Endometrial microvascular endothelial cells (primary cell): ENCODE measurements around the gene LTBP1. TPM values are rescaled to one million over a fixed set of nuclear protein-coding genes. Genes with fewer than 3 reads are reported as not detected.

Source experiments
- in situ Hi-C: cut with HindIII; loops from 2 replicates; pipeline ENCODE4 v1.10.0; 2017; ENCODE audit warnings: low sequenced_read_pairs, low pct_unique_long_range_greater_than_20kb; ENCODE audit errors: inconsistent ontology term
- total RNA-seq: library from RNA; depleted of rRNA; stranded (reverse); fragments of >200 nt; gene quantifications from one replicate; pipeline ENCODE4 v1.2.3, GENCODE V29; 2015; ENCODE audit errors: inconsistent ontology term

LTBP1 gene
- total RNA-seq, 1 donor from 2014 or later, result 146 TPM

DNA sequence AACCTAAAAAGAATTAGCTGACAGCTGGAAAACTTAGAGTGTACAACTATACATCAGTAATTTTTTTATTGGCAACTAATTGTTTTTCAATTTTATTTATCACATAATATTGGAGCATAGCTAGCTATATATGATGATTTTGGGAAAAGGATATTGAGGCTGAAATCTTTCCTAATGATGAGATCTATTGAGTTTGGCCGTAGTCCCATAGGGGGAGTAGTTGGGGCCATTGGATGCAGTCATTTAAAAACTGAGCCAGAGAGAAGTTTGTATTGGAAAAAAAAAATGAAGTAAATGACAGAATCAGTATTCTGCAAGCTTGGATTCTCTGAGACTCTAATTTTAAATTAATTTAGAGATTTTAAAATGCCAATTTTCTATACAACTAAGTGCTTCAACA, 179.8 kb downstream of the LTBP1 start:
- in situ Hi-C loops, result no loop called here

DNA sequence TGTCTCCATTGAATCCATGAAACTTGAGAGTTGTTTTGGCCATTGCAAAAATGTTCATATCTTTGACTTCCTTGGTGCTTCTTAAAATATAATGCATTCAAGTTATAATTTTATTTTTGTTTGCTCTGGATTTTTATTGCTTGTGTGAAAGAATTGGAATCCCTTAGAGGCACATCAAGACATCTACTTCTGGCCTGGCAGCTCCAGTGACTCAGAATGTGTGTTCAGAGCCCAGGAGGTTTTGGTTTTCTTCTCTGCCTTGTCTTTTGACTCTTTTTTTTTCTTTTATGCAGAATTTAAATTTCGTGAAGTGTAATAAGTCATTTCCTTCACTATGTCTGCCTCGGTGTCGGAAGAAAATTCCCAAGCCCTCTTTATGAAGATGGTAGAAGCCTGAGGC, 180.2 kb downstream of the LTBP1 start:
- in situ Hi-C loops, result no loop called here

DNA sequence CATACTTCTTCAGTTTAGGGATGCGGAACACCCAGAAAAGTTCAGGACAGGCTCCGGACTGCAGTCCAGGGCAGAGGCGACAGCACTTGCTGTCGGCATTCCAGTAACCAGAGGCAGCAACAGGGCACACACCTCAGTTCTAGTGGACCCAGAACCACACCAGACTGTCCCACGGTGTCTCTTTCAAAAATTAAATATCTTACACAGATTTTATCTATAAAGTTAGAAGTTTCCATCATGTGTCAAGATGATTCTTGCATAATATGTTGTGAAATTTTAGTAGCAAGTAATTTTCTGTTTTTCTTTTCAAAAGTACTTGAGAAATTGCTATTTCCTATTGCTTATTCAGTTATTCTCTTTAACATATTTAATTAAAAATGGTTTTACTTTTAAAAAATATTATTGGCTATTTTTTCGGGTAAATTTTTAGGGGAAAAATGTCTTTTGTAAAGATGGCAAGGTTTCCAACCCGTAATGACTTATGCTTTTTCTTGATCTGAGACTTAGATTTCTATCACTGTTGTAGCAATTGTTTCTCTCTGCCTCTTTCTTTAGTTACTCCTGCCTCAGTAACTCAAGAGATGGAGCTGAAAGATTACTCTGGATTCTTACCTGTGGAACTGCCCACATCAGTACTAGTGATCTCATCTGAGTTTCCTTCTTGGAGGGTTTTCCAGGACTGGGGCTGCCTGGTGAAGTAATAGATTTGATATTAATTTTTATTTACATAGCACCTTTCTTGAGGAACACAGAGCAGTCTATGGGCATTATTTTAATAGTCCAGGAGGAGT, 182.7 kb downstream of the LTBP1 start:
- in situ Hi-C loops, result no loop called here

DNA sequence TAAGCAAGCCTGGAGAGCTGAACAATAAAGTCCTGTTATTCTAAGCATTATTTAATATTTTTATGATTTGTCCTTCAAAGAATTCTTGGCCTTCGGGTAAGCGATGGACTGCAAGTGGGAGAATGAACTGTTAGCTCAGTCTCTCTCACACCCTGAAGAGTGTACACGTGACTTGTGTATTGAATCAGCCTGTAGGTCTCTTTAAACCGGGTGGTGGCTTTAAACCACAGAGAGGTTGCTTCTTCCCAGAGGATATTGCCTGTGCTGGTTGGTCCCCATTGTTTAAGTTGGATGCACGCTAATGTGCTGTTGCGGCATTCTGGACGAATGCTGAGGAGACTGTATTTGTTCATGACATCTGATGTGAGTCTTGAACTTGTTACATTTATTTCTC, 183.3 kb downstream of the LTBP1 start:
- in situ Hi-C loops, result no loop called here

DNA sequence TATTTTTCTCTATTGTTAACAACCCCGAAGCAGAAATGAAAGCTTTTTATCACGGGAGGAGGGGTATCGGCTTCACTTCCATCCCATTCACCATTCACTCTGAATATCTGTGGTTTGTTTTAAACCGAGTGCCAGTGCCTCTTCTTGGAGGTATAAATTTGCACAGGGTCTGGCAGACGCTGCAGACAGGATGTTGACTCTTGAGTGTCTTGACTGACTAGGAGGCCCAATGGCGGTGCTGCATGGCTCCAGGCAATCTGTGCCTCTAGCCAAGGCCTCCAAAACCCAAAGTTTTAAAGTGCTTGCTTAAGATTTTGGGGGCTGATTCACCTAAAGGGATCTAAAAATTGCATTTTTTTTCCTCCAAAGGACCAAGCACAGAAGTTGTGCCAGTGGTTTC, 183.8 kb downstream of the LTBP1 start:
- in situ Hi-C loops, result no loop called here

DNA sequence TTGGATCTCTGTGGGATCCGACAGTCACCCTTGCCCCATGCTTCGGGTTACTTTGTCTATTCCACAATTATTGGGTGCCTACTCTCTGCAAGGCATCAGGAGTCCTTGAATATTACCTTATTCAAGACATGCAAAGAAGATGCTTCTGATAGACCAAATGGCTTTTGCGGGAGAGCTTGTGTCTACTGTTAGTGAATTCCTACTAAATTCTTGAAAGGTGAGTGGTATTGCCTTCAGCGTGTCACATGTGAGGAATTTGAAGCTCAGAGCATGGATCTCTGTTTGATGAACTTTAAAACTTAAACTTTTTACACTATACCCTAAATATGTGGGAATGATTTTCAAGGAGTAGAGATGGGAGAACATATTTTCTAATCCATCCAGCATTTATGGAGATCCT, 184.4 kb downstream of the LTBP1 start:
- in situ Hi-C loops, result no loop called here

DNA sequence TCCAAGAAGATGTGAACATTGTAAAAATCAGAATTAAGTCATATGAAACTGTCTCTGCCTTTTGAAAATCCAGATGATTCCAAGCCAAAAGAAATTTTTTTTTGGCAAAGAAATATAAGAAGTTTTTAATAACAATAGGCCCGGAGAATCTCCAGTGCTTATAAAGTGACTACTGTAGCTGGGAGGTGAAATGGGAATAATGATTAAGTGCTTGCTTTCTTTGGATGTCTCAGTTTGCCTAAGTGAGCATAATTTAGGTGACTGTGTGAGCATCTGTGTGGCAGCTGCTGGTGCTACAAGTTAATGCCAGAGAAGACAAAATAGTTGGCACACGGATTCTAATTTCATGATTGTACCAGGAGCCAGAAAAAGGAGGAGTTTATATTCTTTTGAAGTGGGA, 185.0 kb downstream of the LTBP1 start:
- in situ Hi-C loops, result no loop called here

DNA sequence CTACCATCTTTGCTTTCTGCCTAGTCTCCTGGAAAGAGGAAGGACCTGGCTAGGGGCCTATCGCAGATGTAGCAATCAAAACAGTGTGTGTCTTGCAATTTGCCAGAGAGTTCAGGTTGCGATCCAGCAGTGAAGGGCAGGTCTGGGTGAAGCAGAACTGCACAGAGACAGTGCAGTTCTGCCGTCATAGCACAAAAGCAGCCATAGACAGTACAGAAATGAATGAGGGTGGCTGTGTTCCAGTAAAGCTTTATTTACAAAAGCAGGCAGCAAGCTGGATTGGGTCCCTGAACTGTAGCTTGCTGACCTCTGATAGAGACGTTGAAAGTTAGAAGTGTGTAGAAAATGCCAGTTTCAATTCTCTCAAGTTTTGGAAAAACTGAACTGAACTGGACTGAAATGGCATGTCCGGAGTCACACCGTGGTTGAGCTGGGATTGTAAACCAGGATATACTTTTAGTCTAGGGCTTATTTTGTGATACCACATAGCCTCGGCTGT, 186.8 kb downstream of the LTBP1 start:
- in situ Hi-C loops, result no loop called here

DNA sequence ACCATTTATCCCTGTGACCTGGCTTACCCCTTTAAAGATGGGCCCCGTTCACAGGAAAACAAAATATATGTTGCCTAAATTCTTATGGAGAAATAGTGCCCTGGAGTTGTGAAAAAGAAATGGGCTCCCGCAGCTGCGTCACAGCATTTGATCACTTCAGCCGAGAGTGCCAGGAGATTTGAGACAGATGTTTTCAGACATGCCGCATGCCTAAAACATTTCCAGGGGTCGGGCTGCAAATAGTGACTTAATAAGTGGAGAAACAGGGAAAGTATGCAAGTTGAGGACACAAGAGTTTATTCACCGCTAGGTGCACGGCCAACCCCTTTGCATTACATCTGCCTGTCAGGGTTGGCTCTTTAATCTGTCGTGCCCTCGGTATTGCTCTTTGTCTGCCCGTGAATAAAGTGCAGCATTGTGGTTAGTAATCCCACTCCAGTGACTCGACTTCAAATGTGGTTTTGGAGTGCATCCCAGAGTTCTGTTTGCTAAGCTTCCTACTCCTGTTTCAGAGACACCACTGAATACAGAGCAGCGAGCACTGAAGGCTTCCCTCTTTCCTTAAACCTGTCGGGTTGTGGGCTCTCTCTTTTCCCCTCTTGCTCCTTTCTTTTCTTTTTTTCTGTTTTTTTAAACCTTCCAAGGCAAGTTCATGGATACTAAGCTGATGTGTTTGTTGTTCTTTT, 187.5 kb downstream of the LTBP1 start:
- in situ Hi-C loops, result no loop called here

DNA sequence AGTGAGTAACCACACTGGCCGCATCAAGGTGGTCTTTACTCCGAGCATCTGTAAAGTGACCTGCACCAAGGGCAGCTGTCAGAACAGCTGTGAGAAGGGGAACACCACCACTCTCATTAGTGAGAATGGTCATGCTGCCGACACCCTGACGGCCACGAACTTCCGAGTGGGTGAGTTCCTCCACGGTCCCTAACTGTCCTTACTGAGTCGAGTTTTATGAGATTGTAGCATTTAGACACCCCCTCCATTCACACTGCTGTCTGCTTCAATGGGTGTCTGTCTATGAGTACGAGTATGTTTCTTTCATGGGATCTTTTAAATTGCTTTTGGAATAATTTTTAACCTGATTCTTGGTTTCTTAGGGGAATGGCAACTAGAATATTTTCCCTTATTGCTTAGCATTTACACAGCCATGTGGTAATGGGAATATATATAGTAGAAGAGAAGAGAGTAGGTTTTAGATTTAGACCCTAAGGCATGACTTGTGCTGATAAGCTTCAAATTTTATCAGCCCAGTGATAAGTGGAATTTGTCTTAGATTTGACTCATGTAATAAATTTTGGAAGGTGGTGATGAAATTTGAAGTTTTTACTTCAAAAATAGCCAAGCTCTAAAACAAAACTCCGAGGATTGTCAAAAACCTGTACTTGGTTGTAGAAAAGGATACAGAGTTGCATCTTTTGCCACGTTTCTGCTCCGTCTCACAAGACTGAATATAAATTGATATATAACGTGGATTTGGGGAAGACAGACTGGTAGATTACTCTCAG, 188.2 kb downstream of the LTBP1 start:
- in situ Hi-C loops, result no loop called here

DNA sequence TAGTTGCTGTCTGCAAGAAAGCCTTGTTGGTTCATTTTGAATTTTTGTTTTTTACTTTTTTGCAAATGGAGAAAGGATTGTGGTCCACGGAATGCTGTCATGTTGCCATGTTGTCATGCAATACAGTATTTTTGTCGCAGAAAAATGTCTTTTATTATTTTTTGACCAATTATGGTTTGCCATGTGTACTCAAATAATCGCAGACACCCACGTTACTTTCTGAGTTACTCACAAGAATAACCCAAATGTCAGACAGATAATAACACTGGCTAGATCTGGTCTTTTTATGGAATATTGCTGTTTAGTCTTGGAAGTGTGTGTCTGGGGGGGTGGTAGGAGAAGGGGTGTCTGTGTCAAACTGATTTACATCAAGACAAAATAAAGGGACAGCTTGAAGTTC, 188.9 kb downstream of the LTBP1 start:
- in situ Hi-C loops, result no loop called here

DNA sequence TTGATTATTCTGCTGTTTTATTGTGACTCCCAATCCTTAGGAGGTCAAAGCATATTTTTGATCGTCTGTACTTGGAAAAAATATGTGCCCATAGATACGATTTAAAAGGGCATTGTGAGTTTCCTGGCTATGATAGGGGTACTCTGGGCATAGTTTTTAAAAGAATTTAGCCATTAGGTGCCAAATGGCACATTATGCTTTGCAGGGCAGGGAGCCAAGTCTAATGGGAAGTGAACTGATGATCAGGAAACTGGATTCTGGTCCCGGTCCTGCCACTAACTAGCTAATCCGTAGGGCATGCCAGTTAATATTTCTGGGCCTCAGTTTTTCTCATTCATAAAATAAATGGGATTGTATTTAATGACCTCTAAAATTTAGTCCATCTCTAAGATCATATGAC, 189.3 kb downstream of the LTBP1 start:
- in situ Hi-C loops, result no loop called here

DNA sequence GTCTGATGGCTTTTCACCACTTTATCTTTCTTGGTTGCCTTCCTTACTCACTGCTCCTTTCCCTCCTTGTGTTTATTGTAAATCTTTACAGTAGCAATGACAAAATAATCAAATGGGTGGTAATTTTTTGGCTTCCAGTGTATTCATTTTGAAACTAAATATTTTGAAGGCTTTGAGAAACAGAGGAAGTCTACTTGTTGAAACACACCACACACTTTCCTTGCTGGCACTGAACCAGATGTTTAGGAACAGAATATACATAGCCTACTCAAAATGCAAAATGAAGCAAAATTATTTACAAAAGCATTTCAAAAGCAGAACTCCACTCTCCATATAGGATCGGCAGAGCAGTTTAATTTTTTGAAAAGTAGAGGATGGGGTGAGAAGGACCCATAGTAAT, 189.8 kb downstream of the LTBP1 start:
- in situ Hi-C loops, result no loop called here

DNA sequence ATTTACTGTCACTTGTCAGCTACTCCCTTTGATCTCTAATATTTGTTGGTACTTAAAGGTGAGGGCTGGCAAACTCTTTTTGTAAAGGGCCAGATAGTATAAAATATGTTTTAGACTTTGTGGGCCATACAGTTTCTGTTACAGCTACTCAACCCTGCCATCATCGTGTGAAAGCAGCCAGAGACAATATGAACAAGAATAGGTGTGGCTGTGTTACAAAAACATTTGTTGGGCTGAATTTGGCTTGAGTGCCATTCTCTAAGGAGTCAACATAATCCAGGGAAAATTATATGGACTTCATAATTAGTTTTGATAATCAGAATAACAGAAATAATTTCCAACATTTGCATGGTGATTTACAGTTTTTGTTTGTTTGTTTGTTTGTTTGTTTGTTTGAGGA, 190.6 kb downstream of the LTBP1 start:
- in situ Hi-C loops, result no loop called here

DNA sequence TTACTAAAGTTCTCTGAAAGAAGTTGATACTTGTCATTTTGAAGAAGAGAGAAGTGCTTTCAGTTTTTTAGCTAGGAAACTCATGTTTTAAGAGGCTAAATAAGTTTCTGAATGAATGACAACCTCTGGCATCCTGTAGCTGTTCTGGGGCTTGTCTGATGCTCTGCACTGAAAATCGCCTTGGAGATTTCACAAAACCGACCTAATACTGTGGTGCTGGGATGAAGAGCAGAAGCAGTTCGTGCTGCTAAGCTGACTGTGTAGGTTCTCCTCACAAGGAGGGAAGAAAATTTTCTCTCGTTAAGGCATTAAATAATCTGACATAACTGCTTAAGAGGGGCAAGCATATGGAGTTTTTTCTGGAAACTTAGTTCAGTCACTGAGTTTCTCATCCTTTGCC, 193.2 kb downstream of the LTBP1 start:
- in situ Hi-C loops, result no loop called here

DNA sequence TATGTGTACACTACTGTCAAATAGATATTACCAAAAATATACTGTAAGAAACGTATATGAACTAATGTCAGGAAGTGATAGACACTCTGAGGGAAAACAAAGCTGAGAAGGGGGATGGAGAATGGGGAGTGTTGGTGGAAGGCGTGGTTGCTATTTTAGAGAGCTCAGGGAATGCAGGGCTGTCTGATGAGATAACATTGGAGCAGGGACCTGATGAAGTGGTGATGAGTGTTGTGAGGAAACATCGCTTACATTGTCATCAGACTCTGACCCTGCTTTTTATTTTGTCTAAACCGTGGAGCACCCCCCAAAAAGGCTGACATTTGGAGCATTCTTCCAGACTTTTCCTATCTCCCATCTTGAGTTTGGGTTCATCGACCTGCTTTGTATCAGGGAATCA, 194.7 kb downstream of the LTBP1 start:
- in situ Hi-C loops, result no loop called here

DNA sequence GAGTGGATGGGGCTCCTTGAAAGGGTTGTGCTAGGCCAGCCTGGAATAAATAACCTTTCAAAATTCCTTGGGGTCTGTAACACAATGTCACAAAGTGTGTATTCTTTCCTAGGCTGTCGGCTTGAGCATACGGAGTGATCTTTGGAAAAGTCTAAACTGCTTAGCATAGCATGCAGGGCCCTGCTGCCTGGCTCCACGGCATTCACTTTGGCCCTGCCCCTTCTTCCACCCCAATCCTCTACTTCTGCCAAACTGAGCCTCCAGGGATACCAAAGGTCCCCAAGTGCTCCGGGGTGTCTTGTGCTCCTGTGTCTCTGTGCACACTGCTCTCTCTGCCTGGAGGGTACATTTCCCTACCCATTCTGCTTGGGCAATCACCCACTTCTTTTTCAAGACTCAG, 196.1 kb downstream of the LTBP1 start:
- in situ Hi-C loops, result no loop called here

DNA sequence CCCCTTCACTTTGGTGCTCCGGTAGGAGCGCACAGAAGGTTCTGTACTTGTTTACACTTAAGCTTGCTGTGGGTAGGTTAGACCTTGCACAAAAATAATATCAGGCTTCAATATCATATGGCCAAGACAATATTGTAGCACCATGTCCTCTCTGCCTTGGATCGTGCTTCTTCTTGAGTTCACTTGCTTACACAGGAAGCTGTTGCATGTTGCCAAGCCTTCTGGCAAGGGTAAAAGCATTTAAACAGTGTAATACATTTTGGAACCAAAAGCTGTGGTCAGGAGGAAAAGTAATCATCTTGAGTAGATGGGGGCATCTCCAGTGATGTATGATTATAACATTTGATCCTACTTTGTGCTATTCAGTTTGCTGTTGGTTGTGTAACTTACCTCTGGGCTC, 197.5 kb downstream of the LTBP1 start:
- in situ Hi-C loops, result no loop called here

DNA sequence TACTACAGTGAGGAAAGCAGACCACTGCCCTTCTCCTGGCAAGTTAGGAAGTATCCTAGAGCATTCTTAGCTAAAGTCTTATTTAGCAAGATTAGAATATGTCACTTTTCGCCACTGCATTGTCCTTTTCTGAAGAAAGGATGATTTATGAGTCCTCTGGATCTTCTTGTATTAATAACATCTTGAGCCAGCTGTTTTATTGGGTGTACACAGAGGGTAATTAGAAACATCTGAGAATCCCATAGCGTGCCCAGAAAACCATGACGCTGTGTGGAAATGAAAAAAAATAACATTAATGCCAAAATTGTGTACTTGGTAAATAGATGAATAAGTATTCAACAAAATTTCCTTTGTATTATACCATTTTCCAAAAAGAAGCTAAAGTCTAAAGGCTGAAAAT, 198.7 kb downstream of the LTBP1 start:
- in situ Hi-C loops, result no loop called here

DNA sequence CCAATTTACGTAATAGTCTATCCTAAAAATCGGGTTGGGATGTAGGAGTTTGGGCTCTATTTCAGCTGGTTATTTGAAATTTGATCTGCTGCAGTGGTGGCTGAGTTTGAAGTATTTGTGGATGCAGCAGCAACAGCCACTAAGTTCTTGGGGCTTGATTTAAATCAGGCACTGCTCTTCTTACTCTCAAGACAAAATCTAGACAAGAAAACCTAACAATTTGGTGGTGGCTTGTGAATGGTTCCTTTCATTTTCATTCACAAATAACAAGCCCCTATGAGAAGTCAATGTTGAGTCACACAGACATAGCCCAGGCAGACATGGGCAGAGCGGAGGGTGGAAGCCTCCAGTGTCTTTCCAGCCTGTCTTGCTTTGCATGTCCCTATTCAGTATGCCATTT, 199.3 kb downstream of the LTBP1 start:
- in situ Hi-C loops, result no loop called here
